Chondrocyte (in vitro differentiated cells): ENCODE measurements around the gene FIBCD1. TPM values are rescaled to one million over a fixed set of nuclear protein-coding genes. Genes with fewer than 3 reads are reported as not detected.

Source experiments
- DNase-seq: peaks from one replicate; pipeline ENCODE4 v3.0.0; 2021; ENCODE audit warnings: mixed read lengths, low spot score
- H3K27ac Mint-ChIP-seq: one replicate; pipeline ENCODE4 v1.8.0; 2021; ENCODE audit warnings: mild to moderate bottlenecking, moderate library complexity, mixed read lengths; ENCODE audit not compliant: unreplicated experiment
- H3K27me3 Mint-ChIP-seq: 2 replicates; pipeline ENCODE4 v1.8.0; 2021; ENCODE audit warnings: low read depth, mixed read lengths
- H3K36me3 Mint-ChIP-seq: 2 replicates; pipeline ENCODE4 v1.8.0; 2021; ENCODE audit warnings: low read depth, mixed read lengths
- H3K4me1 Mint-ChIP-seq: 2 replicates; pipeline ENCODE4 v1.8.0; 2021; ENCODE audit warnings: low read depth, mild to moderate bottlenecking, mixed read lengths
- H3K4me3 Mint-ChIP-seq: one replicate; pipeline ENCODE4 v1.8.0; 2021; ENCODE audit warnings: mild to moderate bottlenecking, moderate library complexity, mixed read lengths; ENCODE audit not compliant: unreplicated experiment
- H3K9me3 Mint-ChIP-seq: 2 replicates; pipeline ENCODE4 v1.8.0; 2021; ENCODE audit warnings: low read depth, mixed read lengths
- total RNA-seq: library from RNA; stranded (reverse); gene quantifications from 3 replicates; pipeline ENCODE4 v1.2.1, GENCODE V29; 2021
- TF ChIP-seq, protein P1 (sequence below): fragments of 200-600 bp; sonication (generic); IDR thresholded peaks from 2 replicates; pipeline ENCODE4 v1.5.0; 2021; ENCODE audit warnings: antibody characterized with exemption, mild to moderate bottlenecking, moderate library complexity

FIBCD1 gene
- total RNA-seq, 1 donor from 2014 or later, result 8.3 TPM

DNA sequence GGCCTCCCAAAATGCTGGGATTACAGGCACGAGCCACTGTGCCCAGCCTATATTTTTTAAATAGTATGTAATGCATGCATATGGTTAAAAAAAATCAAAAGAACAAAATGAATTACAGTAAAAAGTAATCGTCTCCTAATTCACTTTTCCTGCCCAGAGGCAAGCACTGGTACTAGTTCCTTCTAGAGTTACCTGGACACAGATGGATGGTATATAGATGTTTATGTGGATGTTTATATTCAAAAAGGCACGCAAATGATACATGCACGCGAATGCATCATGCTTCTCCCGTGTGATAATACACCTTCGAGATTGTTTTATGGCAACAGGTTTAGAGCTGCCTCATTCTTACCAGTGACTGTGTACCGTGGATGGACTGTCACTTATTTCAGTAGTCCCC lies 82.6 kb downstream of the FIBCD1 start:
- H3K4me1 Mint-ChIP-seq, result peaks cover 60% of the 10 kb centered on the region
- no peak overlapping the region for H3K4me3 Mint-ChIP-seq
- no peaks in the 10 kb centered on the region for H3K9me3 Mint-ChIP-seq
- H3K36me3 Mint-ChIP-seq, result peaks cover 11% of the 10 kb centered on the region
- TF ChIP-seq, protein P1, sequence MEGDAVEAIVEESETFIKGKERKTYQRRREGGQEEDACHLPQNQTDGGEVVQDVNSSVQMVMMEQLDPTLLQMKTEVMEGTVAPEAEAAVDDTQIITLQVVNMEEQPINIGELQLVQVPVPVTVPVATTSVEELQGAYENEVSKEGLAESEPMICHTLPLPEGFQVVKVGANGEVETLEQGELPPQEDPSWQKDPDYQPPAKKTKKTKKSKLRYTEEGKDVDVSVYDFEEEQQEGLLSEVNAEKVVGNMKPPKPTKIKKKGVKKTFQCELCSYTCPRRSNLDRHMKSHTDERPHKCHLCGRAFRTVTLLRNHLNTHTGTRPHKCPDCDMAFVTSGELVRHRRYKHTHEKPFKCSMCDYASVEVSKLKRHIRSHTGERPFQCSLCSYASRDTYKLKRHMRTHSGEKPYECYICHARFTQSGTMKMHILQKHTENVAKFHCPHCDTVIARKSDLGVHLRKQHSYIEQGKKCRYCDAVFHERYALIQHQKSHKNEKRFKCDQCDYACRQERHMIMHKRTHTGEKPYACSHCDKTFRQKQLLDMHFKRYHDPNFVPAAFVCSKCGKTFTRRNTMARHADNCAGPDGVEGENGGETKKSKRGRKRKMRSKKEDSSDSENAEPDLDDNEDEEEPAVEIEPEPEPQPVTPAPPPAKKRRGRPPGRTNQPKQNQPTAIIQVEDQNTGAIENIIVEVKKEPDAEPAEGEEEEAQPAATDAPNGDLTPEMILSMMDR, result no peak
- no peak for DNase-seq
- H3K27ac Mint-ChIP-seq, result no peak overlapping the region
- H3K27me3 Mint-ChIP-seq, result no peaks in the 10 kb centered on the region

DNA sequence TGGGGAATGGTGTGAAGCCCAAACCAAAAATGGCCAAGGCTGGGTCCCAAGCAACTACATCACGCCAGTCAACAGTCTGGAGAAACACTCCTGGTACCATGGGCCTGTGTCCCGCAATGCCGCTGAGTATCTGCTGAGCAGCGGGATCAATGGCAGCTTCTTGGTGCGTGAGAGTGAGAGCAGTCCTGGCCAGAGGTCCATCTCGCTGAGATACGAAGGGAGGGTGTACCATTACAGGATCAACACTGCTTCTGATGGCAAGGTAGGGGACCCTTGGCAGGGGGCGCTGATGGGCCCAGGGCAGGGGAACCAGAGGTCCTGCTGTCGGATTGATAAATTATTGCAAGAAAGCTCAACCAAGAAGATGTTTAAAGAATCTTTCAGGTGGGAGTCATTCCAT lies 84.2 kb downstream of the FIBCD1 start:
- H3K36me3 Mint-ChIP-seq, result peaks cover 11% of the 10 kb centered on the region

DNA sequence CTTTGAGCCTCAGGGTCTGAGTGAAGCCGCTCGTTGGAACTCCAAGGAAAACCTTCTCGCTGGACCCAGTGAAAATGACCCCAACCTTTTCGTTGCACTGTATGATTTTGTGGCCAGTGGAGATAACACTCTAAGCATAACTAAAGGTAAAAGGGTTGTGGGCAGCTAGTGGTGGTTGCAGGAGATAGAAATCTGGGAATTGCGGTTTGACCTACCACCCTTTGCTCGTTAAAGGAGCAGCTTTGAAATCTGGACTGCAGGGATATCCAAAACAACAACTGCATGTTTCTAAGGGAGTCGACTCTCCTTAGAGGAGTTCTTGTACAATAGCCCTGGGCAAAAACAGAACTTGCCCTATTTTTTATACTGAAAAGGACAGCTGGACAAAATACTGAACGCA lies 85.0 kb downstream of the FIBCD1 start:
- peak overlapping the region; percentile 22 for H3K27ac Mint-ChIP-seq
- no peak for DNase-seq

More for the DNA sequence above, 84.2 kb downstream of the FIBCD1 start:
- TF ChIP-seq, protein P1, result no peak
- Mint-ChIP-seq H3K27me3 (no peaks in the 10 kb centered on the region), H3K4me1 (peaks cover 48% of the 10 kb centered on the region), H3K9me3 (no peaks in the 10 kb centered on the region), H3K27ac (no peak overlapping the region), H3K4me3 (no peak overlapping the region)
- no peak for DNase-seq

DNA sequence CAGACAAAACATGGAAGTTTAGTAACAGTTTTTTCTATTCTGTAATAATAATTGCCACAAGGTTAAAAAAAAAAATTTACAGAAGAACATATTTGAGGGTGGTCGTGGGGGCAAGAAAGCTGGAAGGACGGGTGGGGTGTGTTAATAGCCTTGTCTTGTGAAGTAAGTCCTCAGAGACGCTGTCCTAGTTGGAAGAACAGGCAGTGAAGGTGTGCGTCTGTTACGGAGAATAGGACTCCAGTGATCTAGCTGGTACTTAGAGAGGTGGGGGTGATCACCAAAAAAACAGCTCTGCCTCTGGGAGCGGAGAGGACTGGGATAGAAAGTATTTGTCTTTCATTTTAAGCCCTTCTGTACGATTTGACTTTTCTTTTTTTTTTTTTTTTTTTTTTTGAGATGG lies 86.2 kb downstream of the FIBCD1 start:
- H3K36me3 Mint-ChIP-seq, result peaks cover 11% of the 10 kb centered on the region
- TF ChIP-seq, protein P1, result no peak
- H3K9me3 Mint-ChIP-seq, result no peaks in the 10 kb centered on the region
- no peaks in the 10 kb centered on the region for H3K27me3 Mint-ChIP-seq
- H3K4me3 Mint-ChIP-seq, result no peak overlapping the region
- peaks cover 44% of the 10 kb centered on the region for H3K4me1 Mint-ChIP-seq
- H3K27ac Mint-ChIP-seq, result no peak overlapping the region
- DNase-seq, result no peak

More for the DNA sequence above, 85.0 kb downstream of the FIBCD1 start:
- Mint-ChIP-seq H3K27me3 (no peaks in the 10 kb centered on the region), H3K9me3 (no peaks in the 10 kb centered on the region), H3K4me3 (no peak overlapping the region), H3K4me1 (peaks cover 50% of the 10 kb centered on the region), H3K36me3 (peaks cover 11% of the 10 kb centered on the region)
- TF ChIP-seq, protein P1, result no peak

Other genes with a start within 250 kb of the FIBCD1 start
- 15.6 to 27.7 TPM (median 16.2 TPM) in 3 replicates for gene EXOSC2, start 245.5 kb downstream of the FIBCD1 start, total RNA-seq
- gene ABL1, start 104.0 kb downstream of the FIBCD1 start, total RNA-seq, result 73.6 to 93.7 TPM (median 91.5 TPM) in 3 replicates
- not detected in 3 replicates for gene QRFP, start 42.4 kb downstream of the FIBCD1 start, total RNA-seq
- gene LAMC3, start 69.9 kb upstream of the FIBCD1 start, total RNA-seq, result 0.95 to 7.3 TPM (median 1.2 TPM) in 3 replicates
- 4.1 to 33.1 TPM (median 30.1 TPM) in 3 replicates for gene AIF1L, start 157.3 kb upstream of the FIBCD1 start, total RNA-seq
- 32.6 to 48.3 TPM (median 36.0 TPM) in 3 replicates for gene NUP214, start 186.3 kb upstream of the FIBCD1 start, total RNA-seq